Measurements from ENCODE around the gene DTX3.
"Not testable (repeated sequence)": the region's sequence is repeated elsewhere in the genome, so short reads cannot be mapped to it uniquely, and the experiment has no call there.

Gene DTX3

DNA sequence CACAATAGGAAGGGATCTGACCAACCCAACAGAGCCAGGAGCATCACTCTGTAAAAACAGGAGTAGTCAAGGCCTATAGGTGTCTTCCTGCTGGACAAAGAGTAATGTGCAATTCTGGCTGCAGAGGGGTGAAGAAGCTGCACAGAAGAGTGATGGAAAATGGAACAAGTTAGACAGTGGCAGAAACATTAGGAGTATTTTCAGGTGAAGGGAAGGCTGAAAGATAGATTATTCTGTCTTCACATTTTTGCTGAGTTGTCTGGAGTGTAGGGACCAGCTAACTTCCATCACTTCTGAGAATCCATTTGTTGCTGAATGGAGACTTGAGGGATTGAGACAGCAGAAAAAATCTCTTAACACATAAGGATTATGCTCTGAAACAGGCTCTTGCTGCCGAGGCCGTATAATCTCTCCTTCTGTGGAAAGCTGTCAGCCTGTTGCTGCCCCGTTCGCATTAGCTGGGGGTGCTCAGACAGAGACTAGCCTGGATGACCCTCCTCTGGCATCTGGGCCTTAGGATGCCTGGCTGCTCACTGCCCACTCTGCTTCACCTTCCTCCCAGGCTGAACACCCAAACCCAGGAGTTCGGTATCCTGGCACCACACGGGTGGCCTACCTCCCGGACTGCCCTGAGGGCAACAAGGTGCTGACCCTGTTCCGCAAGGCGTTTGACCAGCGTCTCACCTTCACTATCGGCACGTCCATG lies 3.5 kb downstream of the DTX3 start:
- DNase-seq (ENCODE audit: low spot score), result no peak

- no peak for DNase-seq (ENCODE audit: low spot score)
Measured at GRCh38 chr12:57609101-57609780, 4.6 kb downstream of the DTX3 start.

DNA sequence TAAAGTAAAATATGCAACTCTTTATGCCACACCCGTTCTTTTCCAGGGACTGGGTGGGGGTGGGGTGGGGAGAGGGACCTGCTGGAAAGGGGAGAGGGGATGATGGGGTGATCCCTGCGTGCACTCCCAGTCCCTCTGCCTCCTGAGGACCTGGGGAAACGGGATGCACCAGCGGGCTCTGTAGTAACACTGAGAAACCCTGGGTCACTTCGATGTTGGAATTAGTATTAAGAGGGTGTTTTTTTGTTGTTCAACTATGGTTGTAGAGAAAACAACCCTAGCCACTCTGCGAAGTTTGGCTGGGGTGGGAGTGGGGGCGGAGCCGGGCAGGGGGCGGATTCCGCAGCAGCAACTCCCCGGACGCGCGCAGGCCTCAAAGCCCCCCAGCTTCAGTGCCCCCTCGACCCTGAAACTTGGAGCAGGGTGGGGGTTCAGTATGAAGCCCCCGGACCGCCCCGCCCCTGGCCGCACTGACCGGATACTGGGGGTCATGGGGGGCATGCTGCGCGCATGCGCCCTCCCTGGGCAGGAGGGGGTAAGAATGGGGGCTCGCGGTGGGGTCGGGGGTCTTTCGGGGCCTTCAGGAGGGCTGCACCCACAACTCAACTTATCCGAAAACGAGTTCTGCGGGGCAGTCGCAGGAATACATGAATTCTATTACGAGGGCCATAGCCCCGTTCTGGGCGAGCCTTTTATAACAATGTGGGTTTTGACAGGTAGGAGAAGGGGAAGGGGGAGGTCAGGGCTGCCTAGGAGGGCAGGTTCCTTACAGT lies 5.3 kb downstream of the DTX3 start:
- DNase-seq (ENCODE audit: low spot score), result no peak

DNA sequence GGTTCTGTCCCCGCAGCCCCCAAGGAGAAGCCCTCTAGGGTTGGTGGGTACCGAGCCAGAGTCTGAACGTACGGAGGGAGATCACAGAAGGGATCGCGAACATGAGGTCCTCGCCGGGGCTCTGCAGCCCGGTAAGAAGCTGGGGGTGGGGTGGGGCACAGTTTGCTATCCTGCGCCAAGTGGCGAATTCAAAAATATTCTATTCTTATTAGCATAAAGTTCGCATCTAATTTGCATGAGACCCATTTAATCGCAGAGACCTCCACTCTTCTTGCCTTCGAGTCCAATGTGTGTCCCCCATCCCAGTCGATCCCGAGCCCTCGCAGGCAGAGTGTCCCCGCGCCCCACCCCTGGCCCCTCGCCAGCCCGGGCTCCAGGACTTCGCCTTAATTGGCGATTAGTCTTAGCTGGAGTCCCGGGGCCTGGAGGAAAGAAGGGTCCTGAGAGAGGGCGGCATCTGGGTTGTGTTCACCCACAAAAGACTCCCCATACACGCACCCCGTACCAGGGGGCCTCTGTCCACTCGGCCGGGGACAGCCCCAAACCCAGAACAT lies 6.0 kb downstream of the DTX3 start:
- no peak for DNase-seq (ENCODE audit: low spot score)

DNA sequence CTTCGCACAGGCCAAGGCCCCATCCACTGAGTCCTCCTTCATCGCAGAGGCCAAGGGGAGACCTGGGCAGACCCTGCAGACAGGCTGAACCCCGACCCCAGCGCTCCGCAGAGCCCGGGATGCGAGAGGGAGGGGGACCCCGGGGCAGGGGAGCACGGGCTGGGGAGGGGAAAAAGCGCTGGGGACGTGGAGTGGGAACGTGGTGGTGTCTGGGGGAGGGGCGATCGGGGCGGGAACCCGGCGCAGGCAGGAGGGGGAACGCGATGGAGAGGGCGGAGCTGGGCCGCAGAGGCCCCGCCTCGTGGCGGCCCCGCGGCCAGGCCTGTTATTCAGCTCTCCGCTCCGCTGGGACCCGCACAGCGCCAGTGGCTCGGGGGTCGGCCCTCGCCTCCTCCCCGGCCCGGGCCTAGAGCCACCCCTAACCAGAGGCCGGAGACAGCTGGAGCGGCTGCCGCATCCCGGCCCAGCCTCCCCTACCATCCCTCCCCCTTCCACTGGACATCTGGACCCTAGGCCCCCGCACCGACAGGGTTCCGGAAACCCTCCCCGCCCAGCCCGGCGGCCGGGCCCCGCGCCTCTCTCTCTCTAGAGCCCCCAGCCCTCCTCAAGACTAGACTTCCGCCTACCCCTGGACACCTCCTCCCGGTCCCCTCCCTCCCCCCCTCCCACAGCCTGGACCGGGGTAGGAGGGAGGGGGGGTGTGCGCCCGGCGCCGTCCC lies 6.6 kb downstream of the DTX3 start, which contains the start of gene ARHGEF25:
Gene ARHGEF25, plus strand, starts transcription at position 328 of the 719 bp plus-strand sequence. CDS start 460 bp downstream, outside the sequence.
- no peak for DNase-seq (ENCODE audit: low spot score)

DNA sequence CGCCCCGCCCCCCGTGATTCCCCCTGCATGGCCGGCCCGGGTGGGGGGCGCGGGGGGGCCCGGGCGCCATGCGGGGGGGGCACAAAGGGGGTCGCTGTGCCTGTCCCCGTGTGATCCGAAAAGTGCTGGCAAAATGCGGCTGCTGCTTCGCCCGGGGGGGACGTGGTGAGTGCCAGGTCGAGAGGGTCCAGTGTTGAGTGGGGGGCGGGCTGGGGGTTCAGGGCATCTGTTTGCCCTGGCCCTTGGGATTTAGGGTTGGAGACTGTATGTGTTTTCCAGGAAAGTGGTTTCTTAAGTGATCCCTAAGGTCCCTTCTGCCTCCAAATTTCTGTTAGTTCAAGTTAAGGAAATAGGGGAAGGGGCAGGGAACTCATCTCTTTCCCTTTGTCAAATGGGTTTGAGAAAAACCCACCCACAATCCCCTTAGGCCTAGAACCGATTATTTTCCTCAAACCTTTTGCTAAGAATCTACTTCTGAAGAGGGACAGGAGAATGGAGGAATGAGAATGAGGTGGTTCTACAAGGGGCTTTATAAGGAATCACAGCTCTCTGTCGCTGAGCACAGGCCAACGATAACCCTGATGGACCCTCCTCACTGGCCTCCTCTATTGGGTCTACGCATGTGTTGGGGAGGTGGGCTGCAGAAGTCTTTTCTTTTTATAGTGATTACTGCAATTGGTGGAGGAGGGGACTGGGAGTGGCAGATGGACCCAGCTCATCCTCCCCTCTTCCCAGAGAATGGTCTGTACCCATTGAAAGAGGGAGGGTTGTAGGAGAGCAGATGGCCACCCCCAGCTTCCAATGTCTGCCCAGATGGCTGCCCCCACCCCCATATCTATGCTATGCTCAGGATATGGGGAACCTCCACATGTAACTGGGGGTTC lies 7.4 kb downstream of the DTX3 start:
- no peak for DNase-seq (ENCODE audit: low spot score)

- DNase-seq (ENCODE audit: low spot score), result no peak
Measured at GRCh38 chr12:57612711-57613426, 8.2 kb downstream of the DTX3 start.

GRCh38 chr12:57613427-57614109 lies 8.9 kb downstream of the DTX3 start:
- no peak for DNase-seq (ENCODE audit: low spot score)

DNA sequence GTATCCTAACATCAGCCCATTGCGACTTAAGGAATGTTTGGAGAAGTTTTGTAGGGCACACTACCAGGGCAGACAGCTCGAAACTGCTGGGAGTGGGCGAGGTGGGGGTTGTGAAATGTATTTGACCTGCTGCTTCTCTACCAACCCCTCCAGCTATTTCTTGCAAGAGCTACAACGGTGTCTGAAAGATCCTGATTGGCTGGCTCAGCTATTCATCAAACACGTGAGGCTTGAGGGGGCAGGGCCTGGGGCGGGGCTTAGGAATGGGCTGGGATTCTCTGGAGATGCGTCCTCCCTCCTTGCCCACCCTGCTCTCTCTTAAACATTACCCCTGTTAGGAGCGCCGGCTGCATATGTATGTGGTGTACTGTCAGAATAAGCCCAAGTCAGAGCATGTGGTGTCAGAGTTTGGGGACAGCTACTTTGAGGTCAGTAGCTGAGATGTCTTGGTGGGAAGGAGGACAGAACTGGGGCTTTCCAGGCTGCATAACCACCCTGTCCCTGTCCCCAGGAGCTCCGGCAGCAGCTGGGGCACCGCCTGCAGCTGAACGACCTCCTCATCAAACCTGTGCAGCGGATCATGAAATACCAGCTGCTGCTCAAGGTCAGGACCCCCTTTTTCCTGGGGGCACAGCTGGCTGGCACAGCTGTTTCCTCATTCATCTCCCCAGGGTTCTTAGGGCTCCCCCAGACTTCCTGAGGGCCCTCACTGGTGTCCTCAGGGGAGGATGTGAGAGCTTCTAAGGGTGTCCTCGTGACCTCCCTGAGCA lies 9.7 kb downstream of the DTX3 start:
- DNase-seq (ENCODE audit: low spot score), result no peak

DNA sequence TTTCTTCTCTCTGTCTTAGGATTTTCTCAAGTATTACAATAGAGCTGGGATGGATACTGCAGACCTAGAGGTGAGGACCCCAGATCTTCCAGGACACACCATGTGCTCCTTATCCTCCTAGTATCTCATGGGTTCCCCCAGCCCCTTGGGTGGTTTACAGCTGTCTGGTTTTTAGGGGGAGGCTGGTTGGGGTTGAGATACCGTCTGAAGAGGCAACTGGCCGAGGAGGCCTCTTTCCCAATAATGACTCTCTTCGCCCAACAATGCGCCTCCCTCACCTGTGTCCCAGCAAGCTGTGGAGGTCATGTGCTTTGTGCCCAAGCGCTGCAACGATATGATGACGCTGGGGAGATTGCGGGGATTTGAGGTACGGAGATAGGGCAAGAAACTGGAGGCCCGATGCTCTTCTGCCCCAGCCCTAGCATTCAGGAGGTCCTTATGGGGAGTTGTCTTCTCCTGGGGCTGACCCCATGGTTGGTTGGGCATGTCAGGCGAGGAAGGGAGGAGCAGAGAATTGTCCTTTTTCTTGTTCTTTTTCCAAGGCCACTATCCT lies 10.4 kb downstream of the DTX3 start:
- DNase-seq (ENCODE audit: low spot score), result no peak

GRCh38 chr12:57615637-57616036 lies 11.0 kb downstream of the DTX3 start:
- DNase-seq (ENCODE audit: low spot score), result no peak

DNA sequence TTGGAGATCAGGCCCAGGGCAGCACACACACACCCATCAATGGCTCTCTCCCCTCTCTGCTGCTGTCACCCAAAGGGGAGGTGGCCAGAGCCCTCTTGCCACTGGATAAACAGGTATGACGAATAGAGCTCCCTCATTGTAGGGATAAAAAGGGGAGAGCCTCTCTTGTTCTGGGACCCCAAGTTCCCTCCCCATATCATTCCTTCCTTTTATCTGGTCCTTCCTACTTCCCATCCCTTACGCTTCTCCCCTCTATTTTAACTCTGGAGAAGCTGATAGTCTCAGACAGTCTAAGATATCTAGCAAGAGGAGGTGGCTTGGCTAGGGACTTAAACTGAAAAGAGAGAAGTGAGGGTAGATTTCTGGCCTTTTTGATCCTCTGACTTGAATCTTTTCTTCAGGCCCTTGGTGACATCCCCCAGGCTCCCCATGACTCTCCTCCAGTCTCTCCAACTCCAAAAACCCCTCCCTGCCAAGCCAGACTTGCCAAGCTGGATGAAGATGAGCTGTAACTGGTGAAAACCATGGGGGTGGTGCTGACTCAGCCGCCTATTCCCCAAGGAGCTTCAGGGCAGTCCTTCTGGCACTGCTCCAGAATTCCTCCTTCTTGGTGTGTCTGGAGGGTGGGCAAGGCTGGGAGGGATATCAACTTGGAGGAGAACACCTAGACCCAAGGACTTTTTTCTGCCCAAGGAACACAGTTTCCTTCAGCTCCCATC lies 11.9 kb downstream of the DTX3 start:
- DNase-seq (ENCODE audit: low spot score), result no peak

DNA sequence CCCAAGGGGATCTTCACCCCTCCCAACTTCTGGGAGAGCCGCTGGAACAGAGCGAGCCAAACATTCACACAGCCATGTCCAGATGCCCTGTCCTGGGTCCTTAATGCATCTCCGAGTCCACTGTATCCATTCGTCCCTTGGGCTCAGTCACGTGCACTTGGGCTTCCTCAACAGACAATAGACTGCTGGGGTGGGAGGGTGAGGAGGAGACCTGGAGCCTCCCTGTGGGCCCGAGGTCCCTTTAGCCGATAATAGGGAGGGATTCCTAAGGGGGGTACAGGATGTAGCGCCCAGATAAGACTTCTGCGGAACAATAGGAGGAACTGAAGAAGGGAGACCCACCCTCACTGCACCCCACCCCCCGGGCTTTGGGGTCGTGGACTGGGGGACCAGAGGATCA lies 13.3 kb downstream of the DTX3 start:
- no peak for DNase-seq (ENCODE audit: low spot score)

DNA sequence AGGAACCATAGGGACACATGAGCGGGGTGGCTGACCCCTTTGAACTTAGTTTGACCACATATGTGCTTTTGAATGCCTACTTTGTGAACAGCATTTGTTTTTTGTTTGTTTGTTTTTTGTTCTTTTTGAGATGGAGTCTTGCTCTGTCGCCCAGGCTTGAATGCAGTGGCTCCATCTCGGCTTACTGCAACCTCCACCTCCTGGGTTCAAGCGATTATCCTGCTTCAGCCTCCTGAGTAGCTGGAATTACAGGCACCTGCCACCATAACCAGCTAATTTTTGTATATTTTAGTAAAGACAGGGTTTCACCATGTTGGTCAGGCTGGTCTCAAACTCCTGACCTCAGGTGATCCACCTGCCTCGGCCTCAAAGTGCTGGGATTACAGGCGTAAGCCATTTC lies 13.8 kb downstream of the DTX3 start:
- not testable (repeated sequence) for DNase-seq (ENCODE audit: low spot score)

GRCh38 chr12:57618966-57619433 lies 14.4 kb downstream of the DTX3 start:
- DNase-seq (ENCODE audit: low spot score), result no peak

GRCh38 chr12:57619434-57620244 lies 15.0 kb downstream of the DTX3 start:
- no peak for DNase-seq (ENCODE audit: low spot score)
